HCT116 (cell line): ENCODE results near the gene ESRRG. TPM values are rescaled to one million over a fixed set of nuclear protein-coding genes. Genes with fewer than 3 reads are reported as not detected.

Source experiments
- ATAC-seq: fragments of 200-7000 bp; cut with Tn5 transposase; 2 replicates; pipeline ENCODE4 v1.9.1; 2020; ENCODE audit warnings: mild to moderate bottlenecking, moderate library complexity
- Bru-seq: library from RNA; stranded (reverse); fragments of 400-500 nt; gene quantifications from one replicate; lab custom pipeline; 2021; lab: Mats Ljungman, UMichigan
- BruChase-seq, 2 experiments: library from RNA; stranded (reverse); fragments of 400-500 nt; gene quantifications; one replicate each; lab custom pipeline; 2021; lab: Mats Ljungman, UMichigan
- BruUV-seq: library from RNA; stranded (reverse); fragments of 400-500 nt; replicated peaks from 2 replicates; lab custom pipeline; 2021; lab: Mats Ljungman, UMichigan
- CTCF ChIA-PET: fragments of 300-600 bp; sonication (Branson Sonifier 250); formaldehyde crosslinking; loops from one replicate; lab custom pipeline; 2021; ENCODE audit warnings: antibody characterized with exemption; lab: Charles Lee
- POLR2A ChIA-PET: fragments of 300-600, 350-600 bp; sonication (Branson Sonifier 250); formaldehyde crosslinking; loops from one replicate; lab custom pipeline; 2021; ENCODE audit warnings: antibody characterized with exemption; lab: Charles Lee
- RAD21 ChIA-PET, 2 experiments: fragments of 300-600 bp; sonication (Branson Sonifier 250); formaldehyde crosslinking; loops; one replicate each; lab custom pipeline; 2023; ENCODE audit warnings: low total read pairs in 2 of 2; ENCODE audit not compliant: uncharacterized antibody in 2 of 2, unreplicated experiment in 2 of 2, low non-redundant PET in 1 of 2; lab: Charles Lee
- DNase-seq: peaks from one replicate; pipeline ENCODE4 v3.0.0-alpha.2; 2010; ENCODE audit warnings: low read depth, low spot score
- H2AFZ ChIP-seq: fragments of 200-600 bp; shearing (Covaris generic), sonication (generic); 2 replicates; pipeline ENCODE4 v1.6.1; 2017; ENCODE audit warnings: low read depth, mixed run types, mixed read lengths, antibody characterized with exemption, low read length; ENCODE audit not compliant: poor library complexity, severe bottlenecking
- H3K27ac ChIP-seq: 2 replicates; pipeline ENCODE4 v1.5.1; 2012; ENCODE audit warnings: low read depth, low read length
- H3K27me3 ChIP-seq: fragments of 200-600 bp; sonication (generic); 2 replicates; pipeline ENCODE4 v1.6.1; 2016; ENCODE audit warnings: mixed run types, low read length, mixed read lengths; ENCODE audit not compliant: insufficient read depth
- H3K36me3 ChIP-seq, 2 experiments: fragments of 200-500 bp in 1 of 2; fragments of 200-600 bp in 1 of 2; sonication (Bioruptor generic) in 1 of 2; sonication (generic) in 1 of 2; 2 replicates each; pipeline versions ENCODE4 v1.5.1 to v1.6.1; 2014 to 2016; ENCODE audit warnings: low read length in 2 of 2, inconsistent platforms in 1 of 2, mixed read lengths in 1 of 2, mixed run types in 1 of 2; ENCODE audit not compliant: insufficient read depth in 2 of 2, control insufficient read depth in 1 of 2
- H3K4me1 ChIP-seq, 2 experiments: fragments of 200-600 bp in 1 of 2; sonication (generic) in 1 of 2; 2 replicates each; pipeline versions ENCODE4 v1.5.1 to v1.6.1; 2012 to 2017; ENCODE audit warnings: low read length in 2 of 2, inconsistent platforms in 1 of 2, mild to moderate bottlenecking in 1 of 2, mixed read lengths in 1 of 2, mixed run types in 1 of 2, moderate library complexity in 1 of 2; ENCODE audit not compliant: insufficient read depth in 2 of 2, control insufficient read depth in 1 of 2
- H3K4me2 ChIP-seq: fragments of 200-600 bp; sonication (generic); 2 replicates; pipeline ENCODE4 v1.6.1; 2017; ENCODE audit warnings: mixed run types, low read length, mixed read lengths
- H3K4me3 ChIP-seq, 2 experiments: fragments of 200-600 bp in 1 of 2; sonication (generic) in 1 of 2; replicated peaks in 1 of 2; 2 replicates each; pipeline ENCODE4 v1.5.1; 2011 to 2016; ENCODE audit warnings: low read length in 2 of 2, control low read depth in 1 of 2, low read depth in 1 of 2, mild to moderate bottlenecking in 1 of 2, mixed read lengths in 1 of 2, mixed run types in 1 of 2
- H3K79me2 ChIP-seq: fragments of 200-600 bp; sonication (generic); 2 replicates; pipeline ENCODE4 v1.6.1; 2017; ENCODE audit warnings: mild to moderate bottlenecking, mixed run types, low read length, moderate library complexity, mixed read lengths; ENCODE audit not compliant: insufficient read depth
- H3K9ac ChIP-seq: fragments of 200-600 bp; sonication (generic); 2 replicates; pipeline ENCODE4 v1.6.1; 2016; ENCODE audit warnings: low read length, mixed read lengths
- H3K9me2 ChIP-seq: fragments of 200-600 bp; sonication (generic), shearing (Covaris generic); 2 replicates; pipeline ENCODE4 v1.6.1; 2017; ENCODE audit warnings: mixed run types, mild to moderate bottlenecking, moderate library complexity; ENCODE audit not compliant: insufficient read depth
- H3K9me3 ChIP-seq, 2 experiments: fragments of 200-500 bp in 1 of 2; fragments of 200-600 bp in 1 of 2; sonication (Bioruptor generic) in 1 of 2; sonication (generic) in 1 of 2; 2 replicates each; pipeline ENCODE4 v1.6.1; 2014 to 2017; ENCODE audit warnings: low read length in 2 of 2, mixed read lengths in 2 of 2, inconsistent platforms in 1 of 2, low read depth in 1 of 2, mild to moderate bottlenecking in 1 of 2, mixed run types in 1 of 2, moderate library complexity in 1 of 2; ENCODE audit not compliant: control insufficient read depth in 1 of 2, insufficient read depth in 1 of 2
- H4K20me1 ChIP-seq: fragments of 200-600 bp; sonication (generic), shearing (Covaris generic); 2 replicates; pipeline ENCODE4 v1.6.1; 2017; ENCODE audit warnings: mixed run types, mild to moderate bottlenecking, moderate library complexity; ENCODE audit not compliant: insufficient read depth
- CBX3 ChIP-seq: IDR thresholded peaks from 2 replicates; pipeline ENCODE4 v1.6.1; 2012; ENCODE audit warnings: low read depth
- CEBPB ChIP-seq: IDR thresholded peaks from 2 replicates; pipeline ENCODE4 v1.6.1; 2012; ENCODE audit warnings: low read depth
- EGR1 ChIP-seq: IDR thresholded peaks from 2 replicates; pipeline ENCODE4 v1.6.1; 2012; ENCODE audit warnings: low read depth
- ELF1 ChIP-seq: IDR thresholded peaks from 2 replicates; pipeline ENCODE4 v1.6.1; 2012; ENCODE audit warnings: low read depth, borderline replicate concordance
- EZH2phosphoT487 ChIP-seq: fragments of 200-600 bp; IDR thresholded peaks from 2 replicates; pipeline ENCODE4 v1.6.1; 2018; ENCODE audit warnings: antibody characterized with exemption, borderline replicate concordance
- POLR2A ChIP-seq: IDR thresholded peaks from 2 replicates; pipeline ENCODE4 v1.7.0; 2011; ENCODE audit warnings: borderline replicate concordance; ENCODE audit not compliant: insufficient read depth, insufficient read length; ENCODE audit errors: extremely low read depth
- RAD21 ChIP-seq: IDR thresholded peaks from 2 replicates; pipeline ENCODE4 v1.6.1; 2012; ENCODE audit warnings: low read depth, mild to moderate bottlenecking
- REST ChIP-seq: IDR thresholded peaks from 2 replicates; pipeline ENCODE4 v1.6.1; 2012; ENCODE audit warnings: low read depth
- SP1 ChIP-seq: IDR thresholded peaks from 2 replicates; pipeline ENCODE4 v1.6.1; 2012; ENCODE audit warnings: low read depth
- SRF ChIP-seq: IDR thresholded peaks from 2 replicates; pipeline ENCODE4 v1.6.1; 2012; ENCODE audit warnings: low read depth
- intact Hi-C: fragments of 100-400 bp; cut with micrococcal nuclease; formaldehyde crosslinking; loops from 2 replicates; pipeline ENCODE4 v1.10.0; 2022
- long read RNA-seq: library from polyadenylated mRNA; unstranded; transcript quantifications from one replicate; pipeline ENCODE4 v2.0.0, GENCODE V29; 2021; ENCODE audit not compliant: unreplicated experiment
- polyA plus RNA-seq: library from polyadenylated mRNA; unstranded; fragments of >200 nt; gene quantifications from 2 replicates; pipeline ENCODE4 v1.2.1, GENCODE V29; 2012; ENCODE audit warnings: missing spikeins
- total RNA-seq: library from RNA; stranded (reverse); gene quantifications from one replicate; pipeline ENCODE4 v1.2.1, GENCODE V29; 2021; ENCODE audit not compliant: unreplicated experiment

ESRRG gene
- total RNA-seq: not detected
- not detected in 2 replicates for polyA plus RNA-seq
- percentile 2 among the genes with signal in this experiment for Bru-seq, nascent RNA
- BruChase-seq, experiment 1, labeled RNA remaining after a 6-hour chase: percentile 2 among the genes with signal in this experiment
- percentile 3 among the genes with signal in this experiment for BruChase-seq, experiment 2, labeled RNA remaining after a 2-hour chase
- long read RNA-seq: 0 reads

- Histone ChIP-seq H3K27ac (no peak within 1 kb of the TSS), H3K36me3 (no peaks in the 10 kb centered on the region), H3K9me2 (no peaks in the 10 kb centered on the region), H3K27me3 (no peaks in the 10 kb centered on the region), H3K79me2 (no peaks in the 10 kb centered on the region), H4K20me1 (no peaks in the 10 kb centered on the region), H3K4me3 (no peak within 1 kb of the TSS), H3K9ac (no peak within 1 kb of the TSS), H3K9me3 (no peaks in the 10 kb centered on the region), H2AFZ (no peak within 1 kb of the TSS), H3K4me1 (no peaks in the 10 kb centered on the region), H3K4me2 (no peak within 1 kb of the TSS)
- ChIA-PET RAD21 (no interaction called here), POLR2A (no interaction called here), CTCF (no interaction called here)
- TF ChIP-seq ELF1: no peak
- TF ChIP-seq SRF: no peak
- no peak for TF ChIP-seq REST
- intact Hi-C loops: no loop called here
- DNase-seq: no peak
- no peak for ATAC-seq
- no TSS peak for BruUV-seq
Observed at GRCh38 chr1:216723274-216723780, at the start of gene ESRRG. TSS of gene ESRRG (minus strand) at chr1:216723429. CDS start at chr1:216723299, 130 bp downstream.

GRCh38 chr1:216771922-216772321 lies 48.7 kb upstream of the ESRRG start:
- intact Hi-C loops: no loop called here
- RAD21 ChIA-PET: no interaction called here
- no peak overlapping the region for H2AFZ ChIP-seq
- no peak overlapping the region for H3K9ac ChIP-seq
- no peaks in the 10 kb centered on the region; a peak in 1 of 4 replicates for H3K9me3 ChIP-seq
- H3K4me2 ChIP-seq: no peak overlapping the region
- H3K4me1 ChIP-seq: no peaks in the 10 kb centered on the region
- CTCF ChIA-PET: no interaction called here
- H3K4me3 ChIP-seq: no peak overlapping the region
- no peaks in the 10 kb centered on the region for H3K36me3 ChIP-seq
- POLR2A ChIA-PET: no interaction called here
- BruUV-seq: no TSS peak
- H3K79me2 ChIP-seq: no peaks in the 10 kb centered on the region
- no peaks in the 10 kb centered on the region for H4K20me1 ChIP-seq
- DNase-seq: no peak
- no peak for ATAC-seq
- no peaks in the 10 kb centered on the region for H3K27me3 ChIP-seq
- H3K9me2 ChIP-seq: no peaks in the 10 kb centered on the region
- no peak overlapping the region for H3K27ac ChIP-seq
- no peak for TF ChIP-seq SRF
- TF ChIP-seq CBX3: no peak
- no peak for TF ChIP-seq EGR1
- no peak for TF ChIP-seq EZH2phosphoT487
- TF ChIP-seq CEBPB: no peak
- no peak for TF ChIP-seq REST
- TF ChIP-seq POLR2A: no peak
- no peak for TF ChIP-seq RAD21
- no peak for TF ChIP-seq SP1
